Measurements from ENCODE around the gene USB1.

USB1 gene

GRCh38 chr16:58049232-58050185 lies 48.3 kb downstream of the USB1 start:
- DNase-seq = no peak

GRCh38 chr16:58051296-58051695 lies 50.1 kb downstream of the USB1 start:
- no peak for DNase-seq

- no peak for DNase-seq
These were observed 50.8 kb downstream of the USB1 start for GRCh38 chr16:58051821-58052603.

DNA sequence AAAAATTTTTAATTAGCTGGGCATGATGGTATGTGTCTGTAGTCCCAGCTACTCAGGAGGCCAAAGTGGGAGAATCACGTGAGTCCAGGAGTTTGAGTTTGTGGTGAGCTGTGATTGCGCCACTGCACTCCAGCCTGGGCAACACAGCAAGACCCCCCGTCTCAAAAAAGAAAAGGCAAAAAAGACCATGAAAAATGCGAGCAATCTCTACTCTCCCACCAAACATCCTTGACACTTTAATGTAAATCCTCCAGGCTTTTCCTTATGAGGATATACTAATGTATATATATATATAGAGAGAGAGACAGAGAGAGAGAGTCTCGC lies 52.4 kb downstream of the USB1 start:
- no peak for DNase-seq

DNA sequence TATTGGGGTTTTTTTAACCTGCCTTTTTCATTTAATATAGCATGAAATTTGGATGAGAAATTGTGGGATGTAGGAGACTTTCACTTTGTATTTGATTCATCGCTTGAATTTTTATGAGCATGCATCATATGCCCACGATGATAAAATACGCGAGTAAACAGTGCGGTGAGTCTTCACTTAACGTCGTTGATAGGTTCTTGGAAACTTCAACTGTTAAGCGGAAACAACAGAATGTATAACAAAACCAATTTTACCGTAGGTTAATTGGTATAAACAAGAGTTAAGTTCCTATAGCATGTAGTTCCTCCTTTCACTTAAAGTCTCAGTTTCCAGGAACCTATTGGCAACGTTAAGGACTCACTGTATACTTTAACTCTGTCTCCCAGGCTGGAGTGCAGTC lies 53.1 kb downstream of the USB1 start:
- no peak for DNase-seq

DNA sequence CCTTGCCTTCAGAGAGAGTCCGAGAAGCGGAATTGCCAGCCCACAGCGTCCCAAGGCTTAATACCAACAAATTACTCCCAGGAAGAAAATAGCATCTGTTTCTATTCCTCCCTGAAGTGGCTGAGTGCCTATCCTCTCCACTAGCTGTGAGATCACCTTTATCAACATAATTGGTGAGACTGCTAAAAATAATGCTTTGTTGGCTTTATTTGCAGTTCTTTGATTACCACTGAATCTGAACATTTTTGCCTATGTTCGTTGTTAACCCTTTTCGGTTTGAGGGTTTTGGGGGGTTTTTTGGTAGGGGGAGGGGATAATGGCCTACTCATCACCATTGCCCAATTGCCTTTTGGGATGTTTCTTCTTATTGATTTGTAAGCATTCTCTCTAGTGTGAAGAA lies 55.4 kb downstream of the USB1 start:
- DNase-seq = no peak

DNA sequence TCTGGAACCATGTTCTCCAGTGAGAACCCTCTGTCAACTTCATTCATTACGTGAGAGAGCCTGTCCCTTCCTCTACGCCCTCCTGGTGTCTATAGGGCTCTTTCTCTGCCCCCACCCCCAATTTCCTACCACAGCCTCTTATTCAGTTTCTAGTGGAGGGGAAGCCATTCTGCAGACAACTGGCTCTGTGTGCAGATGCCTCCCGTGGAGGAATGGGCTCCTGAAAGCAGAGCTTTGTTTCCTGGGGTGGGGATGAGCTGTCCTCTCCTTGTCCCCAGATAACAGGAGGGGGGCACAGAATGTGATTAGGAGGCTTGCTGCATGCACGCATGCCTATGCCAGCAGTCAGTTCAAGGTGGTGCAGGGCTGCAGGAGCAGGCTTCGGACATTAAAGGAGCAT lies 55.9 kb downstream of the USB1 start:
- DNase-seq = no peak

- no peak for DNase-seq
These were observed 56.6 kb downstream of the USB1 start for GRCh38 chr16:58057784-58058183.

DNA sequence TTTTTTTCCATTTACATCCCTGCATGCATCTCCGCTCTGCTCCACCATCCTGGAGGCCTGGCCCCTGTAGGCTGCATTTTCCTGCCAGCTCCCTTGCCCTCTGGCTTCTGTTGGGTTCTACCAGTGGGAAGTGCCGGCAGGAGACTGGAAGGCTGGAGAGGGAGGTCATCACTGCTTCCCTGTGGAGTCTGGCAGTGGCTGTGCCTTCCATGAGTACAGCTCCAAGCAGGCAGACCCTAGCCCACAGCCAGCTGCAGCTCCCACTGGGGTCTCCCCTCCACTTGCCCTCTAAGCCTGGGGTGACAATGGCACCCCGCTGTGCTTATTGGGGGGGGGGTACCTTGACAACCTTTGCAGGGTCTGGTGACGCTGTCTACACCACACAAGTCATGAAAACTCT lies 61.6 kb downstream of the USB1 start:
- DNase-seq = no peak

DNA sequence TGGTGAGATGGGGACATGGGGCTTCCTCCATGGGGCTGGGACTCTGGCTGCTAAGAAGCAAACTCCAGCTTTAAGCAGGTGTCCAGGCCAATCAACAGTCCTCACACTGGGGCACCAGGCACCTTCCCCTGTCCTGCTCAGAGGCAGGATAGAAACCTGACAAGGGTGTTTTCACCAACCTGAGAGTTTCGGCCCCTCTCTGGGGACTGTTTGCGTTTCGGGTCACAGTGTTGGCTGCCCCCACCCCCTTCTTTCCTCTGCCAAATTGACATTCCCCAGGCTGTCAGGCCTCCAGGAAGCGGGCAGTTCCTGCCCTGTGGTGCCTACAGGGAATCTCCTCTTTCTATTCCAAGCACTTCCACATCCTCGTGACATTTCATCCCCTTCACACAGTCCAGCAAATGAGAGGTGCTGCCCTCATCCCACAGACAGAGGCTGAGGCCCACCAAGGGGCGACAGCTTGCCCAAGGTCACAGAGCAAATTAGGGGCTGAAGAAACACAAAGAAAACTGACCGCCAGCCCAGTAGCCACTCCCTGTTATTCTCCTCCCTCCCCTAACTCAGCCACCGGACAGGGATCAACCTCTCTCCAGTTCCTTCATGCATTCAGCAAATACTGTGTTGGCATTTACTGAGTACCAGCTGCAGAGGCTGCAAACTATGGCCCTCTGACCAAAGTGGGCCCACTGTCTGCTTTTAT lies 62.3 kb downstream of the USB1 start:
- DNase-seq = no peak

GRCh38 chr16:58070585-58070984 lies 69.4 kb downstream of the USB1 start:
- DNase-seq = no peak

Data from NCI-H1105 (cell line).